ENCODE measurements around the gene ARHGEF17. TPM values are rescaled to one million over a fixed set of nuclear protein-coding genes. Genes with fewer than 3 reads are reported as not detected.

ARHGEF17 gene
- total RNA-seq, 4 donors from 2014 or later = 54.0 to 125 (median 61.4) TPM

DNA sequence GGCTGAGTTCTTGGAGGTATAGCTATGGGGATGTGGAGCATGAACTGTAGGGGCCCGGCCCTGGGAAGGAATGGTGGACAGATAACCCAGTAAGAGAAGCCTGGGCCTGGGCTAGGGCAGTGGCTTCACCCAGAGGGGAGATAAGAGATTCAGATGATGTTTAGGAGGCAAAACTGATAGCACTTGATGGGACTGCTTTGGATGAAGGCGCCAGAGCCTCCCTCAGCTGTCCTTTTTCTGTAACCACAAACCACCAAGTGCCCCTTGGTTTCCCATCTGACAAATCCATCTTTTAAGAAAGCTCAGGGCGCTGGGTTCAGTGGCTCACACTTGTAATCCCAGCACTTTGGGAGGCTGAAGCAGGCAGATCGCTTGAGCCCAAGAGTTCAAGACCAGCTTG lies 91.6 kb downstream of the ARHGEF17 start:
- WGBS, 2 donors = 86 to 91% methylated on average over 4 of the region's 4 CpGs
- Histone ChIP-seq H3K36me3 (no peaks in the 10 kb centered on the region), H3K9me3 (no peaks in the 10 kb centered on the region), H3K27me3 (no peaks in the 10 kb centered on the region), H3K27ac (no peak overlapping the region), H3K4me3 (replicated peaks in 1 of 3) (no peak overlapping the region), H3K4me1 (no peaks in the 10 kb centered on the region)
- TF ChIP-seq POLR2A (IDR thresholded peaks at IDR 0.05) = no peak
- TF ChIP-seq, protein P1, sequence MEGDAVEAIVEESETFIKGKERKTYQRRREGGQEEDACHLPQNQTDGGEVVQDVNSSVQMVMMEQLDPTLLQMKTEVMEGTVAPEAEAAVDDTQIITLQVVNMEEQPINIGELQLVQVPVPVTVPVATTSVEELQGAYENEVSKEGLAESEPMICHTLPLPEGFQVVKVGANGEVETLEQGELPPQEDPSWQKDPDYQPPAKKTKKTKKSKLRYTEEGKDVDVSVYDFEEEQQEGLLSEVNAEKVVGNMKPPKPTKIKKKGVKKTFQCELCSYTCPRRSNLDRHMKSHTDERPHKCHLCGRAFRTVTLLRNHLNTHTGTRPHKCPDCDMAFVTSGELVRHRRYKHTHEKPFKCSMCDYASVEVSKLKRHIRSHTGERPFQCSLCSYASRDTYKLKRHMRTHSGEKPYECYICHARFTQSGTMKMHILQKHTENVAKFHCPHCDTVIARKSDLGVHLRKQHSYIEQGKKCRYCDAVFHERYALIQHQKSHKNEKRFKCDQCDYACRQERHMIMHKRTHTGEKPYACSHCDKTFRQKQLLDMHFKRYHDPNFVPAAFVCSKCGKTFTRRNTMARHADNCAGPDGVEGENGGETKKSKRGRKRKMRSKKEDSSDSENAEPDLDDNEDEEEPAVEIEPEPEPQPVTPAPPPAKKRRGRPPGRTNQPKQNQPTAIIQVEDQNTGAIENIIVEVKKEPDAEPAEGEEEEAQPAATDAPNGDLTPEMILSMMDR (IDR thresholded peaks at IDR 0.05) = no peak
- intact Hi-C loops (cut with DNase I) = loop anchor here (5.0 kb wide), 1 partner anchor 263 kb away; no protein-coding TSS in a partner anchor
- DNase-seq = no peak

DNA sequence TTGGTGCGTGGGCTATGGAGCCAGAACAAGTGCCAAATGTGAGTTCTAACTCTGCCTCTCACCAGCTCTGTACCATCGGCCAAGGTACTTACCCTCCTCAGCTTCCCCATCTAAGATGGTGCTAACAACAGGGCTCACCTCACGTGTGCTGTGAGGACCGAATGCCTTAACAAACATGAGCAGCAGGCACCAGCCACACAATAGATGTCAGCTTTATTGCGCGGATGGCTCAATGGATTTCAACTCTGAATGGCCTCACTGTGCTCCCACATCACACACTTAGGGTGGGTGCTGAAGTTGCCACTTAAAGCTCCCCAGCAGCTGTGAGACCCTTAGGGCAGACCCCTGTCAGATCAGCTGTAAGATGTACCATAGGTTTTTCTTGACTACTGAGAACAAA lies 92.2 kb downstream of the ARHGEF17 start:
- intact Hi-C loops (cut with DNase I) = no loop called here
- no peak overlapping the region for H3K27ac ChIP-seq
- TF ChIP-seq POLR2A (IDR thresholded peaks at IDR 0.05) = no peak
- TF ChIP-seq, protein P1 (IDR thresholded peaks at IDR 0.05) = no peak
- H3K36me3 ChIP-seq = no peaks in the 10 kb centered on the region
- no peak for DNase-seq
- no peaks in the 10 kb centered on the region for H3K9me3 ChIP-seq
- 94 to 100% methylated on average over 6 of the region's 6 CpGs for WGBS, 2 donors
- no peaks in the 10 kb centered on the region for H3K4me1 ChIP-seq
- H3K4me3 ChIP-seq (replicated peaks in 1 of 3) = no peak overlapping the region
- no peaks in the 10 kb centered on the region for H3K27me3 ChIP-seq

DNA sequence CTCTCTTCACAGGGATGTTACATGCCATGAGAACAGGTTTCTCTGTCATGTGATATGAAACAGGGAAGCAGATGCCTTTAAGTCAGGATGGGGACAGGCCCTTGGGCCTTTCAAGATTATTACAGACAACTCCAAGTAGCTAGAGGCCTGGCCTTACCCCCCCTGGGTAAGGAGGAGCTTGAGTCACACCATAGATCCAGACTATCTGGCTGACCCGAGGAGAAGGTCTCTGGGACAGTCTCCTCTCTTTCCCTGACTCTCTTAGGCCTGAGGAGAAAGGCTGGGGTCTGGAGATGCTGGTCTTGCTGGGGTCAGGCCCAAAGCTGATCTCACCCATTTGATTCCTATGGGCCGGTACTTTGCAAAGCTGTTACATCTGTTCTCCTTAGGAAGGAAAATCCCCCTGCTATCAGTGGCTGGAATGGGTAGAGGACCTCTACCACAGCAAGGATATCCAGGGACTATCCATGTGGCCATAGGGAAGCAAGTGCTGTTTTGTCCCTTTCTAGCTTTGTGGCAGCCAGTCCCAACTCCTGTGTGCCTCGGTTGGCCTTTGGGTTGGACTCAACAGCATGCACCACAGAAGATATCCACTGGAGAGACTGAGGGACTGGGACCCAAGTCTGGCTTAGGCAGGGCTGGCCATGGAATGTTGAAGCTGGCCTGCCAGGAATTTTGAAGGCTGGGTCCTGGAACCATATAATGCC lies 93.3 kb downstream of the ARHGEF17 start:
- Histone ChIP-seq H3K4me3 (replicated peaks in 1 of 3) (no peak overlapping the region), H3K27ac (no peak overlapping the region), H3K4me1 (no peaks in the 10 kb centered on the region), H3K36me3 (peaks cover 0 to 4% of the 10 kb centered on the region in 2 donors), H3K9me3 (no peaks in the 10 kb centered on the region), H3K27me3 (no peaks in the 10 kb centered on the region)
- no peak for TF ChIP-seq POLR2A (IDR thresholded peaks at IDR 0.05)
- TF ChIP-seq, protein P1 (IDR thresholded peaks at IDR 0.05) = no peak
- intact Hi-C loops (cut with DNase I) = no loop called here
- no peak for DNase-seq
- WGBS, 2 donors = 80 to 88% methylated on average over 3 of the region's 3 CpGs

DNA sequence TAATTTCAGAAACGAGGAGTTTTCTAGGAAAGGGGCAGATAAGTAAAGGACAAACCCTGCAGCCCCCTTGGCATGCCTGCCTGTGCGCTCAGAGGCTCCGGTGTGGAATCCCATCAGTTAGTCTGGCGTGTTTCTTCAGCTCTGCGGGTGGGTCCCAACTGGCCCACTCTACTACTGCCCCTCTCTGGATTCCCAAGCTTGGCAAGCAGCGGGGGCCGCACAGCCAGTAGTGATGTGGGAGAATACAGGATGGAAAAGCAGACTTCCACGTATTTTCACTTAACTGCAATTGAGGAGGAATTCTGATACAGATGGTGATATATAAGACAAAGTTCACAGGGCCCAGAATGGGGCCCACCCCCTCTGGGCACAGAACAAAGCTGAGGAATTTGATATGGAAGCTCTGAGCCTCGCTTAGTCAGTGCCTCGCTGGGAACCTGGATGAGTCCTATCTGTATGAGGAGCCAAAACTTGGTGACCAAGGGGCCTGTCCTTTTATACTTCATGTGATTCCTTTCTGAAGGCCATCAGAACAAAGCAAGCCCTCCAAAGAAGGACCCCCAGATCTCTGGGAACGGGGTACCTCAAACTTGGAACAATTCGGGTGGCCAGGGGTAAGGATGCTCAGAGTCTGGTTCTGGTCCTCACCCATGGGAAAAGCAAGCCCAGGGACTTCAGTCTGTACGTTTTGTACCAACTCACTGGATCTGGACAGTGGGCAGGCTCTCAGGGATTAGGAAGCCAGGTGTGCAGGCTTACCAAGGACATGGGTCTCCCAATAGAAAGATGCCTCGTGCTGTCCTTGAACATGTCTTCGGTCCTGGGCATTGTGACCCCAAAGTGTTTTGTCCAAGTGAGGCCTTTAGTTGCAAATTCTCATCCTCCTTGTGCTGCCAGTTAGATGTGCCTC lies 94.1 kb downstream of the ARHGEF17 start:
- whole genome bisulfite sequencing, 2 donors = 87 to 91% methylated on average over 14 to 15 of the region's 15 CpGs
- DNase-seq = no peak
- peaks cover 0 to 6% of the 10 kb centered on the region in 2 donors for H3K36me3 ChIP-seq
- no peaks in the 10 kb centered on the region for H3K4me1 ChIP-seq
- H3K27me3 ChIP-seq = no peaks in the 10 kb centered on the region
- TF ChIP-seq, protein P1 (IDR thresholded peaks at IDR 0.05) = no peak
- no peak for TF ChIP-seq POLR2A (IDR thresholded peaks at IDR 0.05)
- H3K4me3 ChIP-seq (replicated peaks in 1 of 3) = no peak overlapping the region
- H3K9me3 ChIP-seq = no peaks in the 10 kb centered on the region
- no peak overlapping the region for H3K27ac ChIP-seq
- intact Hi-C loops (cut with DNase I) = no loop called here

DNA sequence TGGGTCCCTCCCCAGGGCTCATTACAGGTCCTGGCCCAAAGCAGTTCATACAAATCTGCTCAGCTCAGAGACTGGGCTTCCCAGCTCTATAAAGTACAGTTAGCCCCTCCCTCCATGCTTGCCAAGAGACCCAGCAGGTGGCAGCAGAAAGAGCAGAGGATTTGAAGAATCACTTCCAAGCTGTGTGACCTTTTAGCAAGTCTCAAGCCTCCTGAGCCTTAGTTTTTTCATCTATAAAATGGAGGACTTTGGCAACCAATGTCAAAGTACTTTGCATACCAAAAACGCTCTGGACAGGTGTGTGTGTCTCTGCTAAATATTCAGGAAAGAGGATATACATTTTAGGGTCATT lies 94.7 kb downstream of the ARHGEF17 start:
- no peak for TF ChIP-seq POLR2A (IDR thresholded peaks at IDR 0.05)
- intact Hi-C loops (cut with DNase I) = no loop called here
- H3K27me3 ChIP-seq = no peaks in the 10 kb centered on the region
- no peaks in the 10 kb centered on the region for H3K9me3 ChIP-seq
- 78 to 93% methylated on average over 1 of the region's 1 CpG for WGBS, 2 donors
- H3K36me3 ChIP-seq = peaks cover 0 to 6% of the 10 kb centered on the region in 2 donors
- no peak for DNase-seq
- no peaks in the 10 kb centered on the region for H3K4me1 ChIP-seq
- H3K4me3 ChIP-seq (replicated peaks in 1 of 3) = no peak overlapping the region
- no peak overlapping the region for H3K27ac ChIP-seq

All from thyroid gland (tissue), 4 donors.